NB4 (cell line): ENCODE results near the gene RAD18.

Experiments used
- MAX ChIP-seq: IDR thresholded peaks from 2 replicates; pipeline ENCODE4 v1.6.1; 2011; ENCODE audit warnings: low read depth, low read length
- POLR2A ChIP-seq: IDR thresholded peaks from 2 replicates; pipeline ENCODE4 v1.6.1; 2011; ENCODE audit warnings: mild to moderate bottlenecking; ENCODE audit not compliant: insufficient read length; ENCODE audit errors: extremely low read depth
- TF ChIP-seq, protein P1 (sequence below): IDR thresholded peaks from one replicate; pipeline ENCODE4 v1.5.1; 2012; ENCODE audit warnings: low read depth, low read length

GRCh38 chr3:9009976-9010545 is 46.8 kb upstream of the RAD18 start:
- TF ChIP-seq MAX (no peak), POLR2A (no peak)
- TF ChIP-seq, protein P1, sequence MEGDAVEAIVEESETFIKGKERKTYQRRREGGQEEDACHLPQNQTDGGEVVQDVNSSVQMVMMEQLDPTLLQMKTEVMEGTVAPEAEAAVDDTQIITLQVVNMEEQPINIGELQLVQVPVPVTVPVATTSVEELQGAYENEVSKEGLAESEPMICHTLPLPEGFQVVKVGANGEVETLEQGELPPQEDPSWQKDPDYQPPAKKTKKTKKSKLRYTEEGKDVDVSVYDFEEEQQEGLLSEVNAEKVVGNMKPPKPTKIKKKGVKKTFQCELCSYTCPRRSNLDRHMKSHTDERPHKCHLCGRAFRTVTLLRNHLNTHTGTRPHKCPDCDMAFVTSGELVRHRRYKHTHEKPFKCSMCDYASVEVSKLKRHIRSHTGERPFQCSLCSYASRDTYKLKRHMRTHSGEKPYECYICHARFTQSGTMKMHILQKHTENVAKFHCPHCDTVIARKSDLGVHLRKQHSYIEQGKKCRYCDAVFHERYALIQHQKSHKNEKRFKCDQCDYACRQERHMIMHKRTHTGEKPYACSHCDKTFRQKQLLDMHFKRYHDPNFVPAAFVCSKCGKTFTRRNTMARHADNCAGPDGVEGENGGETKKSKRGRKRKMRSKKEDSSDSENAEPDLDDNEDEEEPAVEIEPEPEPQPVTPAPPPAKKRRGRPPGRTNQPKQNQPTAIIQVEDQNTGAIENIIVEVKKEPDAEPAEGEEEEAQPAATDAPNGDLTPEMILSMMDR = no peak
